ENCODE data around the gene CELF5. TPM values are rescaled to one million over a fixed set of nuclear protein-coding genes. Genes with fewer than 3 reads are reported as not detected.

Gene CELF5
- total RNA-seq, 1 experiment from 2014 or later, result 2.5 TPM

- CTCF ChIA-PET, result interaction anchor here (1.3 kb wide), 1 partner anchor 89 kb away, joined by 3 read pairs; no protein-coding TSS in a partner anchor
- Histone ChIP-seq H3K27me3 (ENCODE audit: insufficient read depth, low read length) (no peaks in the 10 kb centered on the region), H3K4me2 (ENCODE audit: low read length) (no peak overlapping the region), H3K27ac (ENCODE audit: low read depth, low read length) (no peak overlapping the region), H3K9me2 (ENCODE audit: insufficient read depth) (no peaks in the 10 kb centered on the region), H3K4me1 (ENCODE audit: control insufficient read depth in 1 of 2, insufficient read depth in 2 of 2, low read length in 2 of 2) (peaks cover 15 to 30% of the 10 kb centered on the region in 2 experiments), H3K79me2 (ENCODE audit: insufficient read depth, low read length) (no peaks in the 10 kb centered on the region), H2AFZ (ENCODE audit: low read depth, low read length, poor library complexity, severe bottlenecking) (no peak overlapping the region), H4K20me1 (ENCODE audit: insufficient read depth) (no peaks in the 10 kb centered on the region), H3K4me3 (replicated peaks in 1 of 2; ENCODE audit: low read depth in 1 of 2, low read length in 2 of 2) (no peak overlapping the region), H3K9me3 (ENCODE audit: control insufficient read depth in 1 of 2, insufficient read depth in 1 of 2, low read depth in 1 of 2, low read length in 2 of 2) (no peaks in the 10 kb centered on the region), H3K36me3 (ENCODE audit: control insufficient read depth in 1 of 2, insufficient read depth in 2 of 2, low read length in 2 of 2) (no peaks in the 10 kb centered on the region), H3K9ac (ENCODE audit: low read length) (no peak overlapping the region)
- DNase-seq (ENCODE audit: low read depth, low spot score) (no peak), ATAC-seq (no peak)
- POLR2A ChIA-PET, result no interaction called here
- RAD21 ChIA-PET (ENCODE audit: low non-redundant PET in 1 of 2, low total read pairs in 2 of 2, uncharacterized antibody in 2 of 2, unreplicated experiment in 2 of 2), result no interaction called here
- TF ChIP-seq EZH2 (IDR thresholded peaks at IDR 0.05) (no peak), CTCF (IDR thresholded peaks at IDR 0.05 in 2 of 3, conservative IDR thresholded peaks at IDR 0.05 in 1 of 3; ENCODE audit: borderline replicate concordance in 1 of 3, insufficient read depth in 1 of 3, low read depth in 2 of 3, low read length in 2 of 3) (no peak), ELF1 (IDR thresholded peaks at IDR 0.05; ENCODE audit: borderline replicate concordance, low read depth) (no peak), ZBTB33 (IDR thresholded peaks at IDR 0.05; ENCODE audit: extremely low read depth, insufficient replicate concordance, low read length) (no peak), ZNF274 (IDR thresholded peaks at IDR 0.05; ENCODE audit: low read depth, low read length) (no peak), FOSL1 (IDR thresholded peaks at IDR 0.05; ENCODE audit: low read depth) (no peak)
- BruUV-seq (replicated peaks), result no TSS peak
- intact Hi-C loops (cut with micrococcal nuclease), result no loop called here
Measured at GRCh38 chr19:3340340-3340739, 115.9 kb downstream of the CELF5 start.

Measured in HCT116 (cell line).